Posterior cingulate gyrus (tissue), 11 donors: Measurements from ENCODE around the gene RMC1.
A peak's percentile ranks its signal among the peaks of the same experiment; 100 is the strongest.

Source experiments
- DNase-seq, 10 donors: peaks; one replicate each; pipeline versions ENCODE4 v3.0.0 to v3.0.0-alpha.2; 2020 to 2021; ENCODE audit warnings: mixed read lengths in 3 of 10
- intact Hi-C: fragments of 100-400 bp; cut with DNase I; formaldehyde crosslinking; loops from one replicate; pipeline ENCODE4 v1.15.1; 2023

The RMC1 gene

GRCh38 chr18:23528580-23529472 lies 25.5 kb downstream of the RMC1 start:
- no peak for DNase-seq
- intact Hi-C loops: no loop called here

- intact Hi-C loops: no loop called here
- DNase-seq: no peak
Observed at GRCh38 chr18:23529604-23530003, 26.3 kb downstream of the RMC1 start.

DNA sequence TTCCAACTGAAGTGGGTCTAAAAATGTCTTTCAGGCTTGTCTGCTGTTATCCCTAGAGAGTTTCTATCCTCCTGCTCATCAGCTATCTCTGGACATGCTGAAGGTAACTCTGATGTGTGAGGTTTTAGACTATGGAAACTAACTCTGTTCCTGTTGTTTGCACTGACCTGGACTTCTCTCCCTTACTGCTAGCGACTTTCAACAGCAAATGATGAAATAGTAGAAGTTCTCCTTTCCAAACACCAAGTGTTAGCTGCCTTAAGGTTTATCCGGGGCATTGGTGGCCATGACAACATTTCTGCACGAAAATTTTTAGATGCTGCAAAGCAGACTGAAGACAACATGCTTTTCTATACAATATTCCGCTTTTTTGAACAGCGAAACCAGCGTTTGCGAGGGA lies 26.9 kb downstream of the RMC1 start:
- DNase-seq: no peak
- intact Hi-C loops: no loop called here

- intact Hi-C loops: no loop called here
- DNase-seq: no peak
Observed at GRCh38 chr18:23531912-23532311, 28.6 kb downstream of the RMC1 start.

GRCh38 chr18:23532848-23533247 lies 29.5 kb downstream of the RMC1 start:
- intact Hi-C loops: no loop called here

DNA sequence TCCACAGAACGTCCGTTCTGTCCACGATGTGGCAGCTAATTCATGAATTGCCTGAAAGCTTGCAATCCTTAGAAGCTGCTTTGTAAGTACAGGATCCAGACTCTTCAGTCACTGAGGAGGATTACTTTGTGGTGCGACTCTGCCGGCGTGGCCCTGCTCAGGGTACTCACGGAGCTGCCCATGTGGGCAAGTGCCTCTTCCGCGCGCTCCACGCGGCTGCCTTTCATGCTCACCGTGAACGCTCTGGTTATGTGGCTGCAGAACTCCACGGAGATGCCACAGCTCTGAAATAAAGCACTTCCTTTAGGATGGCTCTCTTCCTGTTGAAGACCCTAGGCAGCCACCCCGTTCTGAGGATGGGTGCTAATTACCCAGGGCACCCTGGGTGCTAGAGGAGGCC lies 31.0 kb downstream of the RMC1 start:
- intact Hi-C loops: no loop called here
- no peak for DNase-seq

More at GRCh38 chr18:23532848-23533247, 29.5 kb downstream of the RMC1 start:
- DNase-seq: peak in 1 of 10 donors; percentile 9

DNA sequence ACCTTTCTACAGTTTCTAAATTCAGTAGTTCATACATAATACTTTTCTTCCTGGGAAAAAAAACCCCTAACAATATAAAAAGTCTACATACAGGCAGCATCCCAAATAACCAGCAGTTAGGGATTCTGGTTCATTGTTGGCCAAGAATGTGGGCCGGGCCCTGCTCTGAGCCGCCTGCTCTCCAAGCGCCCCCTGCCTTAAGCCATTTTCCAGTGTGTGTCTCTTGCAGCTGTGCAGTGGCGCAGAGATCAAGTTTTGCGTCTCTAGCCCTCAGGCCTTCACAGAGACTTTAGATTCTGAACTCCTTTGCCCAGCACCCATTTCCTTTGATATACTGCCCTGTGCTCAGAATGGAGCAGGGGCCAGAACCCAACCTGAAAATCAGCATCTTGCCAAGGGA lies 32.9 kb downstream of the RMC1 start:
- no peak for DNase-seq

DNA sequence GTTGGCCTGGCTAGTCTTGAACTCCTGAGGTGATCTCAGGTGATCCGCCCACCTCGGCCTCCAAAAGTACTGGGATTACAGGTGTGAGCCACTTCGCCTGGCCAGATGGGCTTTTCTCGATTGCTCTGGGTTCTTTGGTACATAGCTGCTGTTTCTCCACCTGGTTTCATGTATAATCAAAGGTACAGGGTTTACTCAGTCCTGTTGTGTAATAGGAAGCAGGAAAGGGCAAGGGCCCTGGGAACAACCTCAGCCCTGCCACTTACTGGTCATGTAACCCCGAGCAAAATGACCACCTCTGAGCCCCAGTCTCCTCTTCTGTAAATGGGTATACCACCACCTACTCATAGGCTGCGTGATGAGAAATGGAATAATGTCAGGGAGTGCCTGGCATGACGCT lies 34.0 kb downstream of the RMC1 start:
- DNase-seq: no peak
- intact Hi-C loops: no loop called here

More for the DNA sequence above, 32.9 kb downstream of the RMC1 start:
- intact Hi-C loops: no loop called here

GRCh38 chr18:23538001-23538400 lies 34.7 kb downstream of the RMC1 start:
- DNase-seq: no peak
- intact Hi-C loops: no loop called here

DNA sequence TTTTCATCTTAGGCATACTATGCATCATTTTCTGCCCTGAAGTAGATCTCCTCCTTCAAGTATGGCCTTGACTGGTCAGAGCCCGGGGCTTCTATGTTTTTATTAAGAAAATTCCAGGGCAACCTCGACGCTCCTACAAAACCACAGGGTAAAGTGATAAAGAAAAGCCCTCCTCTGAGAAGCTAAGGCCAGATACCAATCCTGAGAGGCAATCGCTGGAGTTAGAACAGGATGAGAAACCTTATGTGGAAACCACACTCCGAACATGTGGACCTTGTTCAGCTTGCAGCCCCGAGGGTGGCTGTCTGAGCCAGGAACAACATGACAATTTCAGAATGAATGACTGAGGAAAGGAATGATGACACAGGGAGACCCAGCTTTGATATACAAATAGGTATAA lies 35.6 kb downstream of the RMC1 start:
- intact Hi-C loops: no loop called here
- DNase-seq: no peak

GRCh38 chr18:23539296-23539695 lies 36.0 kb downstream of the RMC1 start:
- no peak for DNase-seq
- intact Hi-C loops: no loop called here

DNA sequence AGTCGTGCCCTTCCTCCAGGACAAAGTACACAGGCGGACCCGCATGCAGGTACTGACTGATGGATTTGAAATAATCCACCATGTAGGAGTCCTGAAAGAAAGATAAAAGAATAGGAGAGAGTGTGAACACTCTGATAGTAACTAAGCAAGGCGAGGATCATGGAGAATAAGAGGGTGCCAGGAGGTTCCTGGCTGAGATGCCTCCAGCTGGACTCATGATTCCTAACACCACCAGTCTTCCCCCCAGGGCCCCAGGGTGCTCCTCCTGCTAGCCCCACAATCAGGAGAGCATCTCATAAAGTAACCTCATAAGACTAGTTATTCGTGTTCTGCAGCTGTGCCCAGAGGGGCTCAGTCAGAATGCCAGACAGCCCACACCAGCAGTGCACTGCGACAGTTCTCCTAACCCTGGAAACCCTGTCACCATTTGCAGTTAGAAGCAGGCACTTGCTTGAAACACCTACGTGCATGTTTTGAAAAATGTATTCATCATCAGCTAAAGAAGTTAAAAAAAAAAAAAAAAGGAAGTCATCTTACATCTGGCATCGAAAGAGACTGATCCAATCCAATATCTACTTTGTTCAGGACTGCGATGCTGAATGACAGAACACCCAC lies 36.7 kb downstream of the RMC1 start:
- DNase-seq: no peak
- intact Hi-C loops: no loop called here

DNA sequence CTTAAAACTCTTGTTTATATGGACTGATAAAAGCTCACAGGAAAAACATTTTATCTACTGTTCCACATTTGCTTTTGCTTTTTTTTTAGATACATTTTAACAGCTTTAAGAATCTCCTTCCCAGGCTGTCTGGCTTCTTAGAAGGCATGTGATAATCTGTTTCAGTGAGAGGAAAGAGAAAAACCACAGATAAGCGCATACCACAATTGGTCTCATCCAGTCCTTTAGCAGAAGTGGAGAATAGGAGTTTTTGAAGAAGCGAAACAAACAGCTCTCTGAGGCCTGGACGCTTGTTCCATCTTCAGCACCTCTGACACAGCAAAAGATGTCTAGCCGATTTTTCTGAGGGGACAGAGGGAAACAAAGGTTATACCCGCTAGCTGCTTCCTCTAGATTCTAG lies 37.6 kb downstream of the RMC1 start:
- intact Hi-C loops: no loop called here
- no peak for DNase-seq

DNA sequence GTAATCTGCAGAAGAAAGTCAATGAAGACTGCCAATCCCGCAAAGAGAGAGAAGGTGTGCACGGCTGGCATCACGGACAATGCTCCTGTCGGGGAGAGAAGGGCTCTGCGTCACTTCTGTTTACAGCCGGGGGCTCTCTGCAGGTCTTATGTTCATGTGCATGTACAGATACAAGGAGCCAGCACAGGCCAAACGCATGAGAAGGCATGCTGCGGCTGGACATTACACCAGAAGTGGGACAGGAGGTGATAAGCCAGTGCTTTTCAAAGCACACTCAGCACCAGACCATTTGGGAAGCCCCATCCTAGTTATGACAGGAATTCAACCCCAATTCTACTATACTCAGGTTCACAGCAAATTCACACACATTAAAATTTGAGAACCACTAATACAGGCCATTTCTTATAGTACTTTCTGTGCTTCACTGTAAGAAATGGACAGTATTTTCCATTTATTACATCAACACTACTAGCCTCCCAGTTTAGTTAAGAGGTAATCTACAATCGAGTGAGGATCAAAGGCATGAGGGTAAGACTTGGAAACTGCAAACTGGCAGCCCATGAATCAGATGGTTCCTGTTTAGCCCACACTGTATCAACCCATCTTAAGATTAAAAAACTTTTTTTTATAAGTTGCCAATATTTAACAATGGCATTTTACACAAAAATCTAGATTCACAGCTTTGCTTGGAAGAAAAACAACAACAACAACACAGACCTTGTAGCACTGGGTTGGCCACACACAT lies 38.2 kb downstream of the RMC1 start:
- intact Hi-C loops: no loop called here
- DNase-seq: no peak

DNA sequence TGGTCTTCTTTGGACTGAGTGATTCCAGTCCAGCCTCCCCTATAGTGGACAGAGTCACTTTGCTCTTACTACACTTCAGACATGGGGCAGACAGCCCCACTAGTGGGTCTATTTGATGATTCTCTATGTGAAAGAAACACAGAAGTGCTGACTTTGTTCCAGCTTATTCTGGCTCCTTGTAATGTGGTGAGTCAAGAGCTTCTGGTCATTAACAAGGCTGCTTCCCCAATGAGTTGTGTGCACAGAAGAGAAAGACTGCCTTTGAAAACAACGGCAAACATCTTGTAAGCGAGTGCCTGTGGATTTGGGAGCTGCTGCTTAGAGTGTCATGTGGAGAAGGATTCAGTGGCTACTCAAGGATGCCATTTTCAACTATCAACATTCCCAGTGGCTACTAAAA lies 39.1 kb downstream of the RMC1 start:
- DNase-seq: no peak
- intact Hi-C loops: no loop called here

DNA sequence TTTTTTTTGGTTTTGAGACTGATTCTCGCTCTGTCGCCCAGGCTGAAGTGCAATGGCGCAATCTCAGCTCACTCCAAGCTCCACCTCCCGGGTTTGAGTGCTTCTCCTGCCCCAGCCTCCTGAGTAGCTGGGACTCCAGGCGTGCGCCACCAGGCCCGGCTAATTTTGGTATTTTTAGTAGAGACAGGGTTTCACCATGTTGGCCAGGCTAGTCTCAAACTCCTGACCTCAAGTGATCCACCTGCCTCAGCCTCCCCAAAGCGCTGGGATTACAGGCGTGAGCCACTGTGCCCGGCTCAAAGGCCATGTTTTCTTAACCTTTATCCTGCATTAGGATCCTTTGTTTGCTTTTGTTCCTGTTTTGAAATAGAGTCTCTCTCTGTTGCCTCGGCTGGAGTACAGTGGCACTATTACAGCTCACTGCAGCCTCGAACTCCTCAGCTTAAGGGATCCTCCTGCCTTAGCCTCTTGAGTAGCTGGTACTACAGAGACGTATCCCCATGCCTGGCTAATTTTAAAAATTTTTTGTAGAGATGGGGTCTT lies 42.0 kb downstream of the RMC1 start:
- intact Hi-C loops: no loop called here
- DNase-seq: no peak

DNA sequence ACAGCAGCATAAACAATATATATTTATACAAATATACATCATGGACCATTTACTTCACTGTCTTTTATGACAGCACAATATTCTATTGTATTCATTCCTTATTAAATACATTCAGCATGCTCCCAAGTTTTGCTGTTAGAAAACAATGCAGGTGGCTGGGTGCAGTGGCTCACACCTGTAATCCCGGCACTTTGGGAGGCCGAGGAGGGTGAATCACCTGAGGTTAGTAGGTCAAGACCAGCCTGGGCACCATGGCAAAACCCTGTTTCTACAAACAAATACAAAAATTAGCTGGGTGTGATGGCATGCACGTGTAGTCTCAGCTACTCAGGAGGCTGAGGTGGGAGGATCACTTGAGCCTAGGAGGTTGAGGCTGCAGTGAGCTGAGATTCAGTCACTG lies 44.0 kb downstream of the RMC1 start:
- DNase-seq: no peak
- intact Hi-C loops: no loop called here

DNA sequence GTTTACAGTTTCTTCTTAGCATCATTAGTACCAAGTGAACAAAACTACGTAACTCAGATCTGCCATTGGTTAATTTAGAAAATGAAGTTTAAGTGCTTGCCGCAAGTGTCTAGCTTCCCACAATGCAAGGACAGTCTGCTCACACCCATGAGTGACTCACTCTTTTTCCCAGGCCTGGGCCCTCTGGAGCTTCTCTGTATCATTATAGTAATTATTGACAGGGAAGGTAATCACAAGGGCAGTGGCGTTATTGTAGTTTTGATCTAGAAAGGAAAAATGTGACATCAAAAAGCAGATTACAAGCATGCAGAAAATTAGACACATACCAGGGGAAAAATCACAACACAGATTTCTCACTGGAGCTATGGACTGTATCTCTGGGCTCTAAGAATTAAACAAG lies 44.5 kb downstream of the RMC1 start:
- no peak for DNase-seq
- intact Hi-C loops: no loop called here

DNA sequence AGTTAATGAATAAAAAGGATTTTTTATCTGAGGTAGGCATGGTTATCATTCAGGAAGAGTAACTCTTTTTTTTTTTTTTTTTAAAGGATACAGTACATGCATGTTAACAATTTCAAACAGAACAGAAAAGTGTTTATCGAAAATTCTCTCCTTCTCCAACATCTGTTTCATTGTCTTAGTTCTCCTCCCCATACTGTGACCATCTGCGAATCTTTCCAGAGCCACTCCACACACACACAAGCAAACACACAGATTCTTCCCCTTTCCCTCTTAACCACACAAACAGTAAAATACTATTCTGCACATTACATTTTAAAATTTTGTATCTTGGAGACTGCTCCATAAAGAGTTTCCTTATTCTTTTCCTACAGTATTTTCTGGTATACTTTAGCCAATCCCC lies 45.0 kb downstream of the RMC1 start:
- intact Hi-C loops: no loop called here
- DNase-seq: no peak

DNA sequence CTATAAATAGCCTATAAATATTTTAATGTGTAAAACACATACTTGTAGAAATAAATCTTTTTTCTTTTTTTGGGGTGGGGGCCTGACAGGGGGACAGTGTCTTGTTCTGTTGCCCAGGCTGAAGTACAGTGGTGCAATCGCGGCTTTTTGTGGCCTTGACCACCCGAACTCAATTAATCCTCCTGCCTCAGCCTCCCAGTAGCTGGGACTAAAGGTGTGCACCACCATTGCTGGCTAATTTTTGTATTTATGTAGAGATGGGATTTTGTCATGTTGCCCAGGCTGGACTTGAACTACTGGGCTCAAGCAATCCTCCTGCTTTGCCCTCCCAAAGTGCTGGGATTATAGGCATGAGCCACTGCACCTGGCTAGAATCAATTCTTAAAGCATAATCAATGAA lies 45.4 kb downstream of the RMC1 start:
- intact Hi-C loops: no loop called here
- DNase-seq: no peak

DNA sequence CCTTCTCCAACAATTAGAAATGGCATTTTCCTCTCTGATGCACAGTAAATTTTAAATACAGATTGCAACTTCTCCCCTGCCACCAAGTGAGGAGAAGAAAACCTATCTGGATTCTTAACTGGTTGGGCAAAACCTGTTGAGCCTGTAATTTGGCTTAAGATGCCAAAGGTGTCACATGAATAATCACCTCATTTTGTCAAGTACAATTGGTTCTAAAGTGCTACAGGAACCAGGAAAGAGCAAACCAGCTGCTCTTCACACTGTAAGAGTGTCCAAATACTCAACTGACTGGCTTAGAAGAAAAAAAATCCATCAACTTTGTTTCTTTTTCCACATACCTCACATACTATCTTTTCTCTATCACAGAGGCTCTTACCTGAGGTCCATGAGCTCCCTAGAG lies 47.6 kb downstream of the RMC1 start:
- intact Hi-C loops: no loop called here
- no peak for DNase-seq
